Activated CD4-positive, alpha-beta T cell treated with anti-CD3 and anti-CD28 coated beads for 24 hours (primary cell): ENCODE data around the gene ACSS3.

Experiments used
- DNase-seq, 2 donors: peaks; one replicate each; pipeline ENCODE4 v3.0.0-alpha.2; 2020; ENCODE audit warnings: low read depth in 2 of 2

The ACSS3 gene

GRCh38 chr12:81296556-81297305 is 218.9 kb downstream of the ACSS3 start:
- no peak for DNase-seq

- no peak for DNase-seq
Observed at GRCh38 chr12:81297601-81298000, 219.7 kb downstream of the ACSS3 start.

- no peak for DNase-seq
Observed at GRCh38 chr12:81300454-81300853, 222.6 kb downstream of the ACSS3 start.

- no peak for DNase-seq
Observed at GRCh38 chr12:81303935-81304334, 226.1 kb downstream of the ACSS3 start.
